Adrenal gland (tissue), 12 donors: ENCODE measurements around the gene TUBGCP6. TPM values are rescaled to one million over a fixed set of nuclear protein-coding genes. Genes with fewer than 3 reads are reported as not detected.

Experiments used
- DNase-seq, 7 donors: peaks; one replicate each; pipeline ENCODE4 v3.0.0-alpha.2; 2019 to 2020
- H3K27ac ChIP-seq, 5 donors: fragments of 200-600 bp; sonication (generic) in 4 of 5; 1 replicate in 3 of 5; 2 replicates in 2 of 5; pipeline versions ENCODE4 v1.5.1 to v1.8.0; 2016 to 2020; ENCODE audit warnings: mild to moderate bottlenecking in 1 of 5
- H3K27me3 ChIP-seq: fragments of 200-600 bp; 2 replicates; pipeline ENCODE4 v1.8.0; 2021
- H3K36me3 ChIP-seq, 2 donors: fragments of 200-600 bp; replicated peaks in 1 of 2; 1 replicate in 1 of 2; 2 replicates in 1 of 2; pipeline versions ENCODE4 v1.5.1 to v1.8.0; 2018 to 2022
- H3K4me1 ChIP-seq, 2 donors: fragments of 200-600 bp; replicated peaks in 1 of 2; 1 replicate in 1 of 2; 2 replicates in 1 of 2; pipeline versions ENCODE4 v1.5.1 to v1.8.0; 2018 to 2021
- H3K4me3 ChIP-seq, 4 donors: fragments of 200-600 bp; sonication (generic) in 3 of 4; one replicate each; pipeline ENCODE4 v1.5.1; 2016 to 2018
- H3K9me3 ChIP-seq, 3 donors: fragments of 200-600 bp; sonication (generic) in 1 of 3; replicated peaks in 1 of 3; 1 replicate in 2 of 3; 2 replicates in 1 of 3; pipeline versions ENCODE4 v1.5.1 to v1.8.0; 2016 to 2021
- POLR2A ChIP-seq, 2 donors: fragments of 450-650 bp; IDR thresholded peaks; one replicate each; pipeline ENCODE4 v1.6.1; 2017; ENCODE audit warnings: antibody characterized with exemption in 2 of 2, mild to moderate bottlenecking in 2 of 2, moderate library complexity in 1 of 2
- whole genome bisulfite sequencing, 4 donors: extraction: QIAGEN DNeasy Blood & Tissue Kit in 2 of 4; methylation state at CpG; one replicate each; pipeline versions ENCODE4 v1.1.5 to v1.1.7; 2013 to 2017; 5-methylcytosine and 5-hydroxymethylcytosine counted together
- intact Hi-C, 2 donors: fragments of 100-400 bp; cut with DNase I; formaldehyde crosslinking; loops; one replicate each; pipeline versions ENCODE4 v1.14.1 to v1.15.0; 2022 to 2023
- polyA plus RNA-seq, 3 donors: library from polyadenylated mRNA; stranded (reverse); fragments of 200-250 nt in 2 of 3; fragments of 350-450 nt in 1 of 3; fragmentation: Illumina TruSeq in 1 of 3; extraction: RNeasy Lipid Tissue Mini Kit (QIAGEN cat#74804) in 1 of 3; gene quantifications; one replicate each; pipeline ENCODE4 v1.2.3, GENCODE V29; 2013 to 2014
- total RNA-seq, 9 donors: library from RNA; depleted of rRNA in 4 of 9; stranded (reverse); fragments of >200 nt in 4 of 9; fragments of 120-200 nt in 1 of 9; fragmentation: NEBNext Ultra II Directional in 1 of 9; extraction: Animal tissue kit (Norgen Biotek cat#: 25700) in 1 of 9; gene quantifications; one replicate each; pipeline versions ENCODE4 v1.1.0 to v1.2.4, GENCODE V29; 2013 to 2023
- TF ChIP-seq, protein P1 (sequence below), 6 experiments: fragments of 450-650 bp in 4 of 6; fragments of 200-600 bp in 2 of 6; sonication (generic) in 1 of 6; IDR thresholded peaks; 1 replicate in 5 of 6; 2 replicates in 1 of 6; pipeline versions ENCODE4 v1.5.1 to v1.8.0; 2016 to 2021; ENCODE audit warnings: antibody characterized with exemption in 6 of 6, mild to moderate bottlenecking in 2 of 6, moderate library complexity in 1 of 6
- donor health status: healthy with polysubstance abuse.
- donor health status: Bipolar disorder and iron deficiency.
- donor health status: DM: yes; HTN: yes; CAD: no.
- donor health status: DM: no; HTN: no; CAD: no.
- donor health status: DM: no; HTN: no; CAD: no.
- donor health status: DM: yes; HTN: yes; CAD: no.

TUBGCP6 gene
- total and polyA plus RNA-seq, 12 donors = 8.3 to 171 (median 47.4) TPM

DNA sequence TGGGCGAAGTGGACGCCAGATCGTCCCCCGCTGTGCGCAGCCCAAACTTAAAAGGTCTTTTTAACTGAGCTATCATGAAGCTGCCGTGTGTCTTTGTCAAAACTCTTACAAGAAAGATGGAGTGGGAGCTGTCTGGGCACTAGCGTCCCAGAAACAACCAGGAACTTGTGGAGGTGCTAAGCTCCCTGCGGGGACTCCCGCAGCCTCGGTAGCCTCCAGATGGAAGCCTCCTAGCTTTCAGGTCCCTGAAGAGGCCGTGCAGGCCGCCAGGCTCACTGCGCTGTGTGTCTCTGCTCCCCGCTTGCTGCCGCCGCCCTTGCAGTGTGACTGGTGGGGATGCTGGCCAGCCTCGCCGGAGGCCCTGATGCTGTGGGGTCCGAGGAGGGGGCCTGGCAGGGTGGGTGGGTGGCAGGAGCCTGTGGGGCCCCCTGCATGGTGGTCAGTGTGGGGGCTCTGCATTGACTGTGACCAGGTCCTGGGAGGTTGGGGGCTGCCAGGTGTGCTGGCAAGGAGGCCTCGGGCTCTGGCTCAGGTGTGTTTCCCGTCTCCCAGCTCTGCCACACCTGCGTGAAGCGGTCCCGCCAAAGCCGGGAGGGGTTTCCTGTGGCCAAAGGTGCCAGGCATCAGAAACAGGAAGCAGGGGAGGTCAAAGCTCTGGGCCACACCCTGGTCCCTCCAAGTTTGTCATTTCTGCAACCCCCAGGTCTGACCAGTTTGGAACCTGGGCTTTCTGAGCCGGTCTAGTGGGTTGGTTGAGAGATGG, 57.9 kb downstream of the TUBGCP6 start:
- H3K27ac ChIP-seq = peak overlapping the region in 2 of 5 donors; percentile 47 to 58
- H3K4me3 ChIP-seq = peak overlapping the region in 2 of 4 donors; percentile 45 to 91
- WGBS, 4 donors = 44 to 58% (median 51%) methylated on average over 7 to 26 of the region's 26 CpGs
- DNase-seq = peak in 1 of 7 donors; percentile 43
- H3K27me3 ChIP-seq = no peaks in the 10 kb centered on the region
- no peaks in the 10 kb centered on the region for H3K9me3 ChIP-seq
- no peaks in the 10 kb centered on the region for H3K36me3 ChIP-seq
- H3K4me1 ChIP-seq = peaks cover 24 to 51% of the 10 kb centered on the region in 2 donors
- intact Hi-C loops = no loop called here
- TF ChIP-seq POLR2A (IDR thresholded peaks at IDR 0.05) = no peak
- TF ChIP-seq, protein P1, sequence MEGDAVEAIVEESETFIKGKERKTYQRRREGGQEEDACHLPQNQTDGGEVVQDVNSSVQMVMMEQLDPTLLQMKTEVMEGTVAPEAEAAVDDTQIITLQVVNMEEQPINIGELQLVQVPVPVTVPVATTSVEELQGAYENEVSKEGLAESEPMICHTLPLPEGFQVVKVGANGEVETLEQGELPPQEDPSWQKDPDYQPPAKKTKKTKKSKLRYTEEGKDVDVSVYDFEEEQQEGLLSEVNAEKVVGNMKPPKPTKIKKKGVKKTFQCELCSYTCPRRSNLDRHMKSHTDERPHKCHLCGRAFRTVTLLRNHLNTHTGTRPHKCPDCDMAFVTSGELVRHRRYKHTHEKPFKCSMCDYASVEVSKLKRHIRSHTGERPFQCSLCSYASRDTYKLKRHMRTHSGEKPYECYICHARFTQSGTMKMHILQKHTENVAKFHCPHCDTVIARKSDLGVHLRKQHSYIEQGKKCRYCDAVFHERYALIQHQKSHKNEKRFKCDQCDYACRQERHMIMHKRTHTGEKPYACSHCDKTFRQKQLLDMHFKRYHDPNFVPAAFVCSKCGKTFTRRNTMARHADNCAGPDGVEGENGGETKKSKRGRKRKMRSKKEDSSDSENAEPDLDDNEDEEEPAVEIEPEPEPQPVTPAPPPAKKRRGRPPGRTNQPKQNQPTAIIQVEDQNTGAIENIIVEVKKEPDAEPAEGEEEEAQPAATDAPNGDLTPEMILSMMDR (IDR thresholded peaks at IDR 0.05) = no peak

DNA sequence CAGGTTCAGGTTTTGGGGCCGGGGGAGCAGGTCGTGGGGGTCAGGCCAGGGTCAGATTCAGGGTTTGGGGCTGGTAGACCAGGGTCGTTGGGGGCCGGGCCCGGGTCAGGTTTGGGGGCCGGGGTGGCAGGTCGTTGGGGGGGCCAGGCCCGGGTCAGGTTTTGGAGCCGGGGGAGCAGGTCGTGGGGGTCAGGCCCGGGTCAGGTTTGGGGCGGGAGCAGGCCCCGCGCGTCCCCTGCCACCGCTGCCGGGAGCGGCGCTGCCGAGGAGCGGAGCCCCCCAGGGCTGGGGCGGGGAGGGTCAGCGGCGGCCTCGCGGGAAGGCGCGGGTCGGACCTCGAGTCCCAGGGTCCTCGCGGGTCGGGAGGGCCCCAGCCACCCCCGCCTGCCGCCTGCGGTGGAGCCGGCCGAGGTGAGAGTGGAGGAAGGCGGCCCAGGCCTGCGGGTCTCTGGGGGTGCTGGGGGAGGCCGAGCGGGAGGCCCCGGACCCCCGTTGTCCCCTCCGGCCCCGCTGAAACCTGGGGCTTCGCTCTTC, 58.6 kb downstream of the TUBGCP6 start:
- Histone ChIP-seq H3K4me3 (peak overlapping the region in 2 of 4 donors; percentile 45 to 91), H3K4me1 (peaks cover 23 to 49% of the 10 kb centered on the region in 2 donors), H3K27ac (peak overlapping the region in 2 of 5 donors; percentile 47 to 58), H3K9me3 (no peaks in the 10 kb centered on the region), H3K36me3 (no peaks in the 10 kb centered on the region), H3K27me3 (no peaks in the 10 kb centered on the region)
- 0 to 1% (median 1%) methylated on average over 3 to 47 of the region's 47 CpGs; no CpG with 5 or more reads in 1 of the 4 donors for WGBS, 4 donors
- TF ChIP-seq POLR2A (IDR thresholded peaks at IDR 0.05) = no peak
- TF ChIP-seq, protein P1 (IDR thresholded peaks at IDR 0.05) = no peak
- peak in 1 of 7 donors; percentile 38 for DNase-seq
- intact Hi-C loops = no loop called here

DNA sequence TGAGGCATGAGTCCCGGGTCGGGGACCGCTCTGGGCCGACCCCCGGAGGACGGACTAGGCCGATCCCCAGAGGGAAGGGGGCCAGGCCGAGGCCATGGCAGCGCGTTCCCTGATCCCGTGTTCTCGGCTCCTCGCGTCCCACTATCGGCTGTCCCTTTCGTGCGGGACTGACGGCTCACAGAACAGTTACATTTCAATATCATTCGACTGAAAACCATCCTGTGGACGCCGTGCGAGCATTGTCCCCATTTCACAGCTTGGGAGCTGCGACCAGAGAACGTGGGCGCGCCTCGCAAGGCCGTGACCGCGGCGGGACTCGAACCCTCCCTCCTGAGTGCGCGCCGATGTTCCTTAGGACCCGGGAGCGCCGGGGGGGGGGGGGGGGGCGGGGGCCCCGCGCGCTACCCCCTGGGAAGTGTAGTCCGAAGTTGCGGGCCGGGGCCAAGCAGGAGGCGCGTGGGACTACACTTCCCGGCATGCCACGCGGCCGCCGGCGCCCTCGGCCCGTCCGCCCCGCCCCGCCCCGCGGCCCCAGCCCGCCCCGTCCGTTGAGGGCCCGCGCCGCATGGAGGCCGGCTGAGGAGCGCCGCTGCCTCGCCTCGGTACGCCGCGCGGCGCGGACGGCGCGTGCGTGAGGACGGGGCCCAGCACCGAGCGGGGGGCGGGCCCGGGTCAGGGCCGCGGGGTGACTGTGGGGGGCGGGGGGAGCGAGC, 59.3 kb downstream of the TUBGCP6 start, which contains the start of gene TRABD:
TSS of gene TRABD (plus strand) at position 539 of the 713 bp plus-strand sequence. CDS start 7,148 bp downstream, outside the sequence.
- peak within 1 kb of the TSS in 2 of 5 donors; percentile 47 to 58 for H3K27ac ChIP-seq
- H3K27me3 ChIP-seq = no peaks in the 10 kb centered on the region
- peak within 1 kb of the TSS in 2 of 4 donors; percentile 45 to 91 for H3K4me3 ChIP-seq
- H3K9me3 ChIP-seq = no peaks in the 10 kb centered on the region
- TF ChIP-seq, protein P1 (IDR thresholded peaks at IDR 0.05) = no peak
- no peak for TF ChIP-seq POLR2A (IDR thresholded peaks at IDR 0.05)
- intact Hi-C loops = no loop called here
- 1% methylated on average over 19 to 87 of the region's 90 CpGs; no CpG with 5 or more reads in 1 of the 4 donors for WGBS, 4 donors
- H3K4me1 ChIP-seq = peaks cover 16 to 42% of the 10 kb centered on the region in 2 donors
- H3K36me3 ChIP-seq = no peaks in the 10 kb centered on the region
- DNase-seq = peak; percentile 88 to 93 (median 91)

DNA sequence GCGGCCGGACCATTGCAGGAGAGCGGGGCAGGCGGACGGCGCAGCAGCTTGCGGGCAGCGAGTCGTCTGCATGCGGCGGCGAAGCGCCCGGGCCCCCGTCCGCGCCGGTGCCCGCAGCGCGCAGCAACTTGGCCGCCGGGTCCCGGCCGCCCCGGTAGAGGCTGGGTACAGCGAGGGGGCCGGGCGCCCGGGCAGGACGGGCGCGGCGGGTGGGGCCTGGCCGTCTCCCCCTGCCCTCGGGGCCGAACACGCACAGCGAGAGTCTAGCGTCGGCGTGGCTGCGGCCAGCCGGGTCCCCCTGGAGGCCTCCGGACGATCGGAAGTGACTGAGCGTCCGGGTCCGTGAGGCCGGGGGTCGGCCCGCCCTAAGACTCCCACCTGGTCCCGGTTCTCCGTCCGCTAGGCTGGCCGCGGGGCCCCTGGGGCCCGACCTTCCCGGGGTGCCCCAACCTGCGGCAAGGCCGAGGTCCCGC, 59.9 kb downstream of the TUBGCP6 start:
- intact Hi-C loops = no loop called here

More for the DNA sequence above, 59.9 kb downstream of the TUBGCP6 start:
- TF ChIP-seq, protein P1 (IDR thresholded peaks at IDR 0.05) = no peak
- no peak for TF ChIP-seq POLR2A (IDR thresholded peaks at IDR 0.05)
- H3K27ac ChIP-seq = peak overlapping the region in 1 of 5 donors; percentile 58
- WGBS, 4 donors = 34 to 61% (median 40%) methylated on average over 23 to 63 of the region's 63 CpGs
- H3K36me3 ChIP-seq = no peaks in the 10 kb centered on the region
- H3K4me3 ChIP-seq = peak overlapping the region in 2 of 4 donors; percentile 5 to 91
- no peaks in the 10 kb centered on the region for H3K27me3 ChIP-seq
- peaks cover 10 to 36% of the 10 kb centered on the region in 2 donors for H3K4me1 ChIP-seq
- H3K9me3 ChIP-seq = no peaks in the 10 kb centered on the region
- peak in 1 of 7 donors; percentile 20 for DNase-seq
